PC-3 (cell line): ENCODE data around the gene DGCR2. TPM values are rescaled to one million over a fixed set of nuclear protein-coding genes. Genes with fewer than 3 reads are reported as not detected.

ENCODE experiments used
- ATAC-seq: fragments of 200-7000 bp; cut with Tn5 transposase; 2 replicates; pipeline ENCODE4 v1.9.1; 2020; ENCODE audit warnings: mild to moderate bottlenecking, moderate library complexity
- BruUV-seq: library from RNA; stranded (reverse); fragments of 400-500 nt; replicated peaks from 2 replicates; lab custom pipeline; 2021; lab: Mats Ljungman, UMichigan
- CTCF ChIA-PET: fragments of 300-600 bp; sonication (Branson Sonifier 250); formaldehyde crosslinking; loops from one replicate; lab custom pipeline; 2022; ENCODE audit warnings: antibody characterized with exemption; lab: Charles Lee
- POLR2A ChIA-PET: fragments of 300-600 bp; sonication (Branson Sonifier 250); formaldehyde crosslinking; loops from one replicate; lab custom pipeline; 2022; ENCODE audit warnings: antibody characterized with exemption; ENCODE audit not compliant: unreplicated experiment; lab: Charles Lee
- DNase-seq: peaks from one replicate; pipeline ENCODE4 v3.0.0-alpha.2; 2015
- H2AFZ ChIP-seq: fragments of 300-600 bp; sonication (generic); 2 replicates; pipeline ENCODE4 v1.6.0; 2016; ENCODE audit warnings: antibody characterized with exemption, low read length
- H3F3A ChIP-seq: fragments of 300-600 bp; sonication (generic); one replicate; pipeline ENCODE4 v1.6.0; 2017; ENCODE audit warnings: antibody characterized with exemption, low read length, control low read depth, mild to moderate bottlenecking; ENCODE audit not compliant: unreplicated experiment
- H3K27ac ChIP-seq: fragments of 300-600 bp; sonication (generic); 2 replicates; pipeline ENCODE4 v1.5.1; 2016; ENCODE audit warnings: mild to moderate bottlenecking, low read length
- H3K27me3 ChIP-seq: fragments of 300-600 bp; sonication (generic); 2 replicates; pipeline ENCODE4 v1.6.1; 2016; ENCODE audit warnings: low read length, mixed read lengths
- H3K36me3 ChIP-seq: fragments of 300-600 bp; sonication (generic); 2 replicates; pipeline ENCODE4 v1.6.1; 2016; ENCODE audit warnings: low read depth, mixed run types, low read length, mixed read lengths
- H3K4me1 ChIP-seq: fragments of 300-600 bp; sonication (generic); 2 replicates; pipeline ENCODE4 v1.5.1; 2016; ENCODE audit warnings: low read length; ENCODE audit not compliant: insufficient read depth
- H3K4me2 ChIP-seq: fragments of 300-600 bp; sonication (generic); 2 replicates; pipeline ENCODE4 v1.6.0; 2016; ENCODE audit warnings: low read length
- H3K4me3 ChIP-seq: fragments of 300-600 bp; sonication (generic); 2 replicates; pipeline ENCODE4 v1.5.1; 2016; ENCODE audit warnings: mild to moderate bottlenecking, low read length, mixed read lengths
- H3K79me2 ChIP-seq: fragments of 300-600 bp; sonication (generic); 2 replicates; pipeline ENCODE4 v1.6.1; 2017; ENCODE audit warnings: low read length, mixed read lengths
- H3K9ac ChIP-seq: fragments of 300-600 bp; sonication (generic); 2 replicates; pipeline ENCODE4 v1.6.0; 2016; ENCODE audit warnings: mild to moderate bottlenecking, low read length
- H3K9me2 ChIP-seq: fragments of 300-600 bp; sonication (generic); replicated peaks from 2 replicates; pipeline ENCODE4 v1.6.1; 2016; ENCODE audit warnings: mixed run types, low read length, mixed read lengths
- H3K9me3 ChIP-seq: fragments of 300-600 bp; sonication (generic); 2 replicates; pipeline ENCODE4 v1.6.1; 2016; ENCODE audit warnings: low read length, mixed read lengths
- H4K20me1 ChIP-seq: fragments of 300-600 bp; sonication (generic); 2 replicates; pipeline ENCODE4 v1.6.1; 2016; ENCODE audit warnings: low read length, mixed read lengths
- EZH2 ChIP-seq: fragments of 300-600 bp; sonication (generic); IDR thresholded peaks from one replicate; pipeline ENCODE4 v1.6.1; 2017; ENCODE audit warnings: antibody characterized with exemption, mild to moderate bottlenecking, low read length; ENCODE audit not compliant: unreplicated experiment
- EZH2phosphoT487 ChIP-seq: fragments of 300-600 bp; sonication (generic); IDR thresholded peaks from 2 replicates; pipeline ENCODE4 v1.6.1; 2018; ENCODE audit warnings: mild to moderate bottlenecking, antibody characterized with exemption, low read length, borderline replicate concordance
- intact Hi-C: fragments of 100-400 bp; cut with micrococcal nuclease; formaldehyde crosslinking; loops from 2 replicates; pipeline ENCODE4 v1.9.0; 2023
- total RNA-seq: library from RNA; depleted of rRNA; stranded (reverse); fragments of >200 nt; gene quantifications from 2 replicates; pipeline ENCODE4 v1.2.3, GENCODE V29; 2014
- TF ChIP-seq, protein P1 (sequence below): fragments of 300-600 bp; sonication (generic); conservative IDR thresholded peaks from 2 replicates; pipeline ENCODE4 v1.5.1; 2017; ENCODE audit warnings: antibody characterized with exemption, low read depth, mild to moderate bottlenecking, low read length

The DGCR2 gene
- total RNA-seq, 1 experiment from 2014 or later: 36.1 TPM

DNA sequence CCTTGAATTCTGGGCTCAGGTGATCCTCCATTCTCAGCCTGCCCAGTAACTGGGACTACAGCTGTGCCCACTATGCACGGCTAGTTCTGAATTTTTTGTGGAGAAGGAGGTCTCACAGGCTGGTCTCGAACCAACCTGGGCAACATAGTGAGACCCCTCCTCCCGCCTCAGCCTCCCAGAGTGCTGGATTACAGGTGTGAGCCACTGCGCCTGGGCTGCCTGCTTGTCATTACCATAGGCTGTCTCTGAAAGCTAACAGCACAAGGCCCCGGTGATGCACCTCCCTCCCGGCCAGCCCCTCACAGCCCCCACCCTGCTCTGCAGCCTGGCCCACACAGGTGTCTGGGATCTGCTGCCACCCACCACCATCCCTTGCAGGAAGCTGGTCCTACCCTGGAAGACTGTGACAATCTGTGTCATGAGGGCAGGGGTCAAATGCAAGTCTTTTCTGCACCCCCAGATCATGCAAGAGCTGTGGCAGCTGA, 82.4 kb downstream of the DGCR2 start:
- Histone ChIP-seq H3K4me1 (no peaks in the 10 kb centered on the region), H3K4me3 (no peak overlapping the region), H3K79me2 (no peaks in the 10 kb centered on the region), H3K27me3 (no peaks in the 10 kb centered on the region), H3K9me3 (no peaks in the 10 kb centered on the region), H3K36me3 (no peaks in the 10 kb centered on the region; the same call in 1 of the 2 replicates), H3K9ac (no peak overlapping the region), H3K27ac (no peak overlapping the region), H3F3A (no peaks in the 10 kb centered on the region), H4K20me1 (no peaks in the 10 kb centered on the region), H2AFZ (no peak overlapping the region), H3K4me2 (no peak overlapping the region), H3K9me2 (no peaks in the 10 kb centered on the region)
- POLR2A ChIA-PET: no interaction called here
- BruUV-seq: no TSS peak
- TF ChIP-seq EZH2 (no peak), EZH2phosphoT487 (no peak)
- TF ChIP-seq, protein P1, sequence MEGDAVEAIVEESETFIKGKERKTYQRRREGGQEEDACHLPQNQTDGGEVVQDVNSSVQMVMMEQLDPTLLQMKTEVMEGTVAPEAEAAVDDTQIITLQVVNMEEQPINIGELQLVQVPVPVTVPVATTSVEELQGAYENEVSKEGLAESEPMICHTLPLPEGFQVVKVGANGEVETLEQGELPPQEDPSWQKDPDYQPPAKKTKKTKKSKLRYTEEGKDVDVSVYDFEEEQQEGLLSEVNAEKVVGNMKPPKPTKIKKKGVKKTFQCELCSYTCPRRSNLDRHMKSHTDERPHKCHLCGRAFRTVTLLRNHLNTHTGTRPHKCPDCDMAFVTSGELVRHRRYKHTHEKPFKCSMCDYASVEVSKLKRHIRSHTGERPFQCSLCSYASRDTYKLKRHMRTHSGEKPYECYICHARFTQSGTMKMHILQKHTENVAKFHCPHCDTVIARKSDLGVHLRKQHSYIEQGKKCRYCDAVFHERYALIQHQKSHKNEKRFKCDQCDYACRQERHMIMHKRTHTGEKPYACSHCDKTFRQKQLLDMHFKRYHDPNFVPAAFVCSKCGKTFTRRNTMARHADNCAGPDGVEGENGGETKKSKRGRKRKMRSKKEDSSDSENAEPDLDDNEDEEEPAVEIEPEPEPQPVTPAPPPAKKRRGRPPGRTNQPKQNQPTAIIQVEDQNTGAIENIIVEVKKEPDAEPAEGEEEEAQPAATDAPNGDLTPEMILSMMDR: no peak
- ATAC-seq (no peak), DNase-seq (no peak)
- CTCF ChIA-PET: no interaction called here
- intact Hi-C loops: no loop called here

DNA sequence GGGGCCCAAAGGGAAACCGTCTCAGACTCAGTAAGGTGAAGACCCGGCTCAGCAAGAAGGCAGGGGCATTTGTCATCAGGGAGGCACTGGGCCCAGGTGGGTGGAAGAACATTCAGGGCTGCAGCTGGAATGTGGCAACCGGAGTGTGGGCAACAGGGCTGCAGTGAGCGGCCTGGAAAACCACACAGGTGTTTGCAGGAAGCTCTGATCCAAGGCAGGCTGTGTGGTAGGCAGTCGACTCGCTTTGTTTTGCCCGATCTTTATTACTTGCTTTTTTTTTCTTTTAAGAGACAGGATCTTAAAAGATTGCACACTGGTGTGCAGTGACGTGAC, 82.8 kb downstream of the DGCR2 start:
- Histone ChIP-seq H3K4me1 (no peaks in the 10 kb centered on the region), H3K9me3 (no peaks in the 10 kb centered on the region), H2AFZ (no peak overlapping the region), H3K4me3 (no peak overlapping the region), H3K27ac (no peak overlapping the region), H3K4me2 (no peak overlapping the region), H3K79me2 (no peaks in the 10 kb centered on the region), H3K9me2 (no peaks in the 10 kb centered on the region), H4K20me1 (no peaks in the 10 kb centered on the region), H3K36me3 (no peaks in the 10 kb centered on the region; the same call in 1 of the 2 replicates), H3F3A (no peaks in the 10 kb centered on the region), H3K9ac (no peak overlapping the region), H3K27me3 (no peaks in the 10 kb centered on the region)
- ChIA-PET POLR2A (no interaction called here), CTCF (no interaction called here)
- TF ChIP-seq, protein P1: no peak
- TF ChIP-seq EZH2 (no peak), EZH2phosphoT487 (no peak)
- ATAC-seq: no peak
- no TSS peak for BruUV-seq
- no peak for DNase-seq
- intact Hi-C loops: no loop called here

DNA sequence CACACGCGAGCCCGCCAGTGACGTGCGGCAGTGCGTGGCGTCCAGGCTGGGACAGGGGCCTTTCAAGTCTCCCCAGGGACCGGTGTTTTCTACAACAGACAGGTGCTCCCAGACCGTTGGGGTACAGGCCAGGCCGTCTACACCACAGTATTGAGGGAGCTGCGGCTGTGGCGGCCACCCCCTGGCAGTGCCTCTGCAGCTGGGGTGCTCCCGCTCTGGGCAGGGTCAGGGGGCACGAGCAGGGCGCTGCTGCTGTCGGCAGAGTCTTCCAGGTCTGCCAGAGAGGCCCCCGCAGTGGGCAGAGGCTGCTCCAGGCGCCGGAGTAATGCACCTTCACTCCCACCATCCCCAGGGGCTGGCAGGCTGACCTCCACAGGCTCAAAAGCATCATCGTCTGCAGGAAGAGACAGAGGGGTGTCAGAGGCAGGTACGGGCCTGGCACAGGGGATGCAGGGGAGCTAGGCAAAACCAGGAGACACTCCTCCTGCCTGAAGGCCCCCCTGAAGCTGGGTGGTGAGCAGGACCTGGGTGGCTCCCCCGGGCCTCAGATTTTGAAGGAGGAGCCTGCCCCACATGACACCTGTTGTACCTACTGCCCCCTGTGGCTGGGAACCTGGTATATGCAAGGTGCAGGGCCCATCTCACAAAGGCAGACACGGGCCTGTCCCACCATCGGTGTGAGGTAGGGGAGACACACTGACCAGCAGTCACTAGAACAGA, 83.3 kb downstream of the DGCR2 start:
- no peaks in the 10 kb centered on the region for H3K9me3 ChIP-seq
- H3K9me2 ChIP-seq: no peaks in the 10 kb centered on the region
- no peaks in the 10 kb centered on the region for H3F3A ChIP-seq
- H3K9ac ChIP-seq: no peak overlapping the region
- H2AFZ ChIP-seq: no peak overlapping the region
- no peaks in the 10 kb centered on the region for H3K27me3 ChIP-seq
- ChIA-PET CTCF (no interaction called here), POLR2A (no interaction called here)
- H3K79me2 ChIP-seq: no peaks in the 10 kb centered on the region
- H3K4me1 ChIP-seq: no peaks in the 10 kb centered on the region
- no TSS peak for BruUV-seq
- no peak overlapping the region for H3K4me2 ChIP-seq
- no peak for TF ChIP-seq EZH2
- TF ChIP-seq, protein P1: no peak; the same call in 1 of the 2 replicates
- no peak for TF ChIP-seq EZH2phosphoT487
- no peak for DNase-seq
- no peak for ATAC-seq
- intact Hi-C loops: no loop called here
- H3K36me3 ChIP-seq: no peaks in the 10 kb centered on the region; the same call in 1 of the 2 replicates
- H3K4me3 ChIP-seq: no peak overlapping the region
- no peak overlapping the region for H3K27ac ChIP-seq
- H4K20me1 ChIP-seq: no peaks in the 10 kb centered on the region
